ENCODE measurements around the gene CCS. TPM values are rescaled to one million over a fixed set of nuclear protein-coding genes. Genes with fewer than 3 reads are reported as not detected.

The CCS gene
- total and polyA plus RNA-seq, 2 experiments from 2014 or later = 41.5 to 97.8 TPM

DNA sequence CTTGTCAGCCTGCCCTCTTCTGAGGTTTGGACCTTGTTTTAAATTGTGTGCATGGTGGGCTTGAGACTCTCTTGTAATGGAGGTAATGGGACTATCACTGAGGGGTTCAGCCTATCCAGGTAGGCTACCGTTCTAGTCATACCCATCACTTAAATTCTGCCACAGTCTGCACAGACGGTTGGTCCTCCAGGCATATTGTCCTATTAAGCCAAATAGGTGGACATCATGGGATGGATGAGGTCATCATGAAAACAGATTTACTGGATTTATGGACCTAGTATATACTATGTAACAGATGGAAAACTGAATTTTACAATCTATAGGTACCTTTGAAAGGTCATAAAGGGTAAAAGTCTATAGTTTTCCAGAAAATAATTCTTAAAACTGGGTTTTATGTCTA, 36.4 kb downstream of the CCS start:
- H3K4me3 ChIP-seq = no peak overlapping the region
- peaks cover 91% of the 10 kb centered on the region for H4K20me1 ChIP-seq (ENCODE audit: insufficient read depth, poor library complexity, severe bottlenecking)
- H3K9me3 ChIP-seq (ENCODE audit: low read depth) = no peaks in the 10 kb centered on the region
- WGBS (ENCODE audit: low lambda C conversion rate, missing lambda C conversion rate) = 90% methylated on average over 2 of the region's 2 CpGs
- no peaks in the 10 kb centered on the region for H3K36me3 ChIP-seq (replicated peaks; ENCODE audit: insufficient read depth, low read depth)
- TF ChIP-seq EZH2 (IDR thresholded peaks at IDR 0.05; ENCODE audit: borderline replicate concordance) = no peak
- no peak for TF ChIP-seq EZH2phosphoT487 (IDR thresholded peaks at IDR 0.05; ENCODE audit: low read depth, severe bottlenecking, unreplicated experiment)
- TF ChIP-seq, protein P1, sequence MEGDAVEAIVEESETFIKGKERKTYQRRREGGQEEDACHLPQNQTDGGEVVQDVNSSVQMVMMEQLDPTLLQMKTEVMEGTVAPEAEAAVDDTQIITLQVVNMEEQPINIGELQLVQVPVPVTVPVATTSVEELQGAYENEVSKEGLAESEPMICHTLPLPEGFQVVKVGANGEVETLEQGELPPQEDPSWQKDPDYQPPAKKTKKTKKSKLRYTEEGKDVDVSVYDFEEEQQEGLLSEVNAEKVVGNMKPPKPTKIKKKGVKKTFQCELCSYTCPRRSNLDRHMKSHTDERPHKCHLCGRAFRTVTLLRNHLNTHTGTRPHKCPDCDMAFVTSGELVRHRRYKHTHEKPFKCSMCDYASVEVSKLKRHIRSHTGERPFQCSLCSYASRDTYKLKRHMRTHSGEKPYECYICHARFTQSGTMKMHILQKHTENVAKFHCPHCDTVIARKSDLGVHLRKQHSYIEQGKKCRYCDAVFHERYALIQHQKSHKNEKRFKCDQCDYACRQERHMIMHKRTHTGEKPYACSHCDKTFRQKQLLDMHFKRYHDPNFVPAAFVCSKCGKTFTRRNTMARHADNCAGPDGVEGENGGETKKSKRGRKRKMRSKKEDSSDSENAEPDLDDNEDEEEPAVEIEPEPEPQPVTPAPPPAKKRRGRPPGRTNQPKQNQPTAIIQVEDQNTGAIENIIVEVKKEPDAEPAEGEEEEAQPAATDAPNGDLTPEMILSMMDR (IDR thresholded peaks at IDR 0.05; ENCODE audit: poor library complexity) = no peak
- H3K4me1 ChIP-seq (ENCODE audit: insufficient read depth) = no peaks in the 10 kb centered on the region
- H3K27me3 ChIP-seq = no peaks in the 10 kb centered on the region
- no peak overlapping the region for H2AFZ ChIP-seq
- H3K9me2 ChIP-seq (replicated peaks; ENCODE audit: insufficient read depth) = no peaks in the 10 kb centered on the region
- H3K27ac ChIP-seq = no peak overlapping the region
- H3K4me2 ChIP-seq = no peak overlapping the region
- no peak for DNase-seq (ENCODE audit: low spot score)
- H3K79me2 ChIP-seq = peaks cover 100% of the 10 kb centered on the region

DNA sequence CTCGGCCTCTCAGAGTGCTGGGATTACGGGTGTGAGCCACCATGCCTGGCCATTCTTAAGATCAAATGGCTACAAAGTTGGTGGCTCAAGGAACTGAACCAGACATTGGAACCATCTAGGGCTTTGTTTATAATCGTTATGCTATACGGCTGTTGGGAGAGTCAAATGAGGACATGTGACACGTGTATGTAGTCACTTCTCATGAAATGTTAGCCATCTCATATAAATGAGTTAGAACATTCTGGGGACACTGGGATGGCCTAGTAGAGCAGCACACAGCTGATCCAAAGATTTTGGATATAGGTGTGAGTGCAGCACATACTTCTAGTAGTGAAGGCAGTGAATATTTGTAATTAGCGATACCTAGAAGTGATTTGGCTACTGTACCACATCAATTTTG, 38.9 kb downstream of the CCS start:
- peaks cover 100% of the 10 kb centered on the region for H3K79me2 ChIP-seq
- H2AFZ ChIP-seq = no peak overlapping the region
- TF ChIP-seq EZH2 (IDR thresholded peaks at IDR 0.05; ENCODE audit: borderline replicate concordance) (no peak), EZH2phosphoT487 (IDR thresholded peaks at IDR 0.05; ENCODE audit: low read depth, severe bottlenecking, unreplicated experiment) (no peak)
- TF ChIP-seq, protein P1 (IDR thresholded peaks at IDR 0.05; ENCODE audit: poor library complexity) = no peak
- no peak overlapping the region for H3K4me3 ChIP-seq
- H3K36me3 ChIP-seq (replicated peaks; ENCODE audit: insufficient read depth, low read depth) = no peaks in the 10 kb centered on the region
- WGBS (ENCODE audit: low lambda C conversion rate, missing lambda C conversion rate) = 92% methylated on average over 6 of the region's 6 CpGs
- H3K4me1 ChIP-seq (ENCODE audit: insufficient read depth) = no peaks in the 10 kb centered on the region
- H3K4me2 ChIP-seq = no peak overlapping the region
- no peak overlapping the region for H3K27ac ChIP-seq
- peaks cover 69% of the 10 kb centered on the region for H4K20me1 ChIP-seq (ENCODE audit: insufficient read depth, poor library complexity, severe bottlenecking)
- no peaks in the 10 kb centered on the region for H3K27me3 ChIP-seq
- no peaks in the 10 kb centered on the region for H3K9me2 ChIP-seq (replicated peaks; ENCODE audit: insufficient read depth)
- DNase-seq (ENCODE audit: low spot score) = no peak
- H3K9me3 ChIP-seq (ENCODE audit: low read depth) = no peaks in the 10 kb centered on the region

DNA sequence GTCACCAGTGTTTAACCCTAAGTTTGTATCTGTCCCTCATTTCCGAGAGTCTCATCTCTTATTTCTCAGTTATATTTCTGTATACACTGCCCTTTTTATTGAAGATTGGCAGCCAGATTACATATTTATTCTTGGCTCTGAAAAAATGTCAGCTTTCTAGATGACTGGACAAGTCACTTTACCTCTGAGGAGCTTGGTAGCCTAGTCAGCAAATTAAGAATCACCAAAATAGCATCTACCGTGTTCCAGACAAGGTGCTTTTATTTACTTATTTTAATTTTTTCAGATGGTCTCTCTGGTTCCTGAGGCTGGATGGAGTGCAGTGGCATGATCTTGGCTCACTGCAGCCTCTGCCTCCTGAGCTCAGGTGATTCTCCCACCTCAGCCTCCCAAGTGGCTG, 40.0 kb downstream of the CCS start:
- TF ChIP-seq EZH2phosphoT487 (IDR thresholded peaks at IDR 0.05; ENCODE audit: low read depth, severe bottlenecking, unreplicated experiment) = no peak
- no peak for TF ChIP-seq EZH2 (IDR thresholded peaks at IDR 0.05; ENCODE audit: borderline replicate concordance)
- TF ChIP-seq, protein P1 (IDR thresholded peaks at IDR 0.05; ENCODE audit: poor library complexity) = no peak
- no peak for DNase-seq (ENCODE audit: low spot score)
- peaks cover 100% of the 10 kb centered on the region for H3K79me2 ChIP-seq
- H3K9me3 ChIP-seq (ENCODE audit: low read depth) = no peaks in the 10 kb centered on the region
- no peaks in the 10 kb centered on the region for H3K27me3 ChIP-seq
- H3K36me3 ChIP-seq (replicated peaks; ENCODE audit: insufficient read depth, low read depth) = no peaks in the 10 kb centered on the region
- no peak overlapping the region for H3K4me3 ChIP-seq
- H3K4me2 ChIP-seq = no peak overlapping the region
- peaks cover 8% of the 10 kb centered on the region for H3K4me1 ChIP-seq (ENCODE audit: insufficient read depth)
- peaks cover 58% of the 10 kb centered on the region for H4K20me1 ChIP-seq (ENCODE audit: insufficient read depth, poor library complexity, severe bottlenecking)
- H3K27ac ChIP-seq = no peak overlapping the region
- H3K9me2 ChIP-seq (replicated peaks; ENCODE audit: insufficient read depth) = no peaks in the 10 kb centered on the region
- 95% methylated on average over 2 of the region's 2 CpGs for WGBS (ENCODE audit: low lambda C conversion rate, missing lambda C conversion rate)
- H2AFZ ChIP-seq = no peak overlapping the region

DNA sequence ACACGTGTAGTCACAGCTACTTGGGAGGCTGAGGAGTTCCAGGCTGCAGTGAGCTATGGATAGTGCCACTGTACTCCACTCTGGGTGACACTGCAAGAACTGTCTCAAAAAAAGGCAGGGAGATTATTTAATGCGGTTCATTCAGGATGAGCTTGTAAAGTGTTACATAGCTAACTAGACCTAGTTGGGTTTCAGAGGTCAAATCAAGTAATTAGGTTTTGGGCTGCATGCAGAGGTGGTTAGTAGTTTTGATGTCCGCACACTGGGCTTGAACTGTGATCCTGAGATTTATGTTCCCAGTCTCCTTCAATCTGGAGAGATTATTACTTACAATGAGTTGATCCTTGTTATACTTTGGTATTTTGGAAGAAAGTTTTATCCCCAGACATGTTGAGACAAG, 43.4 kb downstream of the CCS start:
- Histone ChIP-seq H3K27ac (no peak overlapping the region), H3K4me3 (no peak overlapping the region), H3K79me2 (peaks cover 91% of the 10 kb centered on the region), H3K9me3 (ENCODE audit: low read depth) (no peaks in the 10 kb centered on the region), H3K9me2 (replicated peaks; ENCODE audit: insufficient read depth) (no peaks in the 10 kb centered on the region), H2AFZ (no peak overlapping the region), H4K20me1 (ENCODE audit: insufficient read depth, poor library complexity, severe bottlenecking) (peaks cover 50% of the 10 kb centered on the region), H3K27me3 (no peaks in the 10 kb centered on the region), H3K36me3 (replicated peaks; ENCODE audit: insufficient read depth, low read depth) (no peaks in the 10 kb centered on the region), H3K4me2 (no peak overlapping the region), H3K4me1 (ENCODE audit: insufficient read depth) (peaks cover 22% of the 10 kb centered on the region)
- TF ChIP-seq EZH2 (IDR thresholded peaks at IDR 0.05; ENCODE audit: borderline replicate concordance) = no peak
- TF ChIP-seq, protein P1 (IDR thresholded peaks at IDR 0.05; ENCODE audit: poor library complexity) = no peak
- no peak for TF ChIP-seq EZH2phosphoT487 (IDR thresholded peaks at IDR 0.05; ENCODE audit: low read depth, severe bottlenecking, unreplicated experiment)
- WGBS (ENCODE audit: low lambda C conversion rate, missing lambda C conversion rate) = 90% methylated on average over 3 of the region's 3 CpGs
- no peak for DNase-seq (ENCODE audit: low spot score)

Data from hepatocyte (in vitro differentiated cells).